GM21367 (cell line): Measurements from ENCODE around the gene NDUFAF7.
"Not testable (repeated sequence)": the region's sequence is repeated elsewhere in the genome, so short reads cannot be mapped to it uniquely, and the experiment has no call there.

Experiments used
- ATAC-seq: cut with Tn5 transposase; IDR thresholded peaks from one replicate; pipeline ENCODE4 v1.9.1; 2021; ENCODE audit not compliant: unreplicated experiment

NDUFAF7 gene

DNA sequence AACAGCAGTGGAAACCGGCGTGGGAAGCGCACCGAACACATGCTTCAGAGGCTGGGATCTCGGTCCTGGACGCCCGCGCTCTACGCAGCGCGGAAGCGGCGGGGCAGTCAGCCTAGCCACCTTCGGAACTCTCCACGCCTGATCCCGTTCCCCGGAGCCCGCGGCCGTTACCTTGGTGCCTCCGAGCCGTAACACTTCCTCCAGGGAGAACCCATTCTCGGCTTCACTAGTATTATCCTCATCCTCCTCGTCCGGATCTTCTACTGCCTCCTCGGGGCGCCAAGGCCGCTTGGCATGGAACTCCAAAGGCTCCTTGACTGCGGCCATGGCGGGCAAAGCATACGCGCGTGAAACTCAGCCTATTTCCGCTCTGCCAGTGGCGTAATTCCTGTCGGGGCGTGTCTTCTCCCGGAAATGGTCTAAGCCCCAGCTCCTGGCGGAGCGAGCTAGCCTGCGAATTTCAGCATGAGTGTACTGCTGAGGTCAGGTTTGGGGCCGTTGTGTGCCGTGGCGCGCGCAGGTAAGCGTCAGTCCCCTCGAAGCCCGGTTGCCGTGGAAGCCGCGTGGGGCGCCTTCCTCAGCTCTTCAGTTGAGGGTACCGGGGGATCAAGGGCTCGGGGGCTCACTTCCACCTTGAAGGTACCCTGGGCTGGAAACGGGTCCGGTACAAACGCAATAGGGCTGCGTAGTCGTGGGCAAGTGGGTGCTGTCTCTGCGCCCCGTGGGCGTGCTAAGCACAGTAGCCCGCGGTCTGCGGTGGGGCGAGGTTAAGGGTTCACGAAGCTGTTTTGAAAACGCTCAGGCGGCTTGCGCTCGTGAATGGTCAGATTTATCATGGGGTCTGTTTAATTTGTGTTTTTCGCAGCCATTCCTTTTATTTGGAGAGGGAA lies at the start of gene NDUFAF7, which contains the start of gene CEBPZ:
TSS of gene NDUFAF7 (plus strand) at position 418 of the 890 bp plus-strand sequence. CDS start at position 466, 48 bp downstream.
TSS of gene CEBPZ (minus strand) at position 356 of the 890 bp plus-strand sequence. CDS start at position 327, 29 bp downstream.
- ATAC-seq, result peak; percentile 92

- no peak for ATAC-seq
Observed at GRCh38 chr2:37181726-37182684, 49.5 kb upstream of the NDUFAF7 start.

DNA sequence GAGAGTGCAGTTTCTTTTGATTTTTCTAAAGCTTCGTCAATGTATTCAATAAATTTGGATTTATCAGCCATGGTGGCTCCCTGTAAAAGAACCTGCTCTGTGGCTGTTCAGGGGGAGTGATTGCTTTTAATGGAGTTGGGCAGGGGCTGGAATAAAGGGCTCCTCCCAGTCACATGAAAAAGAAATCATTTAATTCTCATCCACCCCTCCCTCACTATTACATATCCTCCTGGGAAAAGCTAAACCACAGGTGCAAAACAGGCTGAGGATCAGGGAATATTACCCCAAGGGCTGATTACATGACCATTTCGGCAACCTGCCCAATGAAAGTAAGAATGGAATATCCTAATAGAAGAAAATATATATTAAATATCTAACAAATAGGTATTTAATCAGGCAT lies 42.9 kb upstream of the NDUFAF7 start, which contains the start of gene SULT6B1:
TSS of gene SULT6B1 (minus strand) at position 101 of the 400 bp plus-strand sequence. CDS start at position 71, 30 bp downstream.
- ATAC-seq, result no peak

- ATAC-seq, result no peak
Observed at GRCh38 chr2:37189452-37190153, 41.9 kb upstream of the NDUFAF7 start.

GRCh38 chr2:37190290-37190689 lies 41.2 kb upstream of the NDUFAF7 start:
- ATAC-seq, result no peak

GRCh38 chr2:37191253-37191652 lies 40.2 kb upstream of the NDUFAF7 start:
- no peak for ATAC-seq

GRCh38 chr2:37191747-37192146 lies 39.7 kb upstream of the NDUFAF7 start:
- no peak for ATAC-seq

GRCh38 chr2:37192551-37192950 lies 38.9 kb upstream of the NDUFAF7 start:
- no peak for ATAC-seq

DNA sequence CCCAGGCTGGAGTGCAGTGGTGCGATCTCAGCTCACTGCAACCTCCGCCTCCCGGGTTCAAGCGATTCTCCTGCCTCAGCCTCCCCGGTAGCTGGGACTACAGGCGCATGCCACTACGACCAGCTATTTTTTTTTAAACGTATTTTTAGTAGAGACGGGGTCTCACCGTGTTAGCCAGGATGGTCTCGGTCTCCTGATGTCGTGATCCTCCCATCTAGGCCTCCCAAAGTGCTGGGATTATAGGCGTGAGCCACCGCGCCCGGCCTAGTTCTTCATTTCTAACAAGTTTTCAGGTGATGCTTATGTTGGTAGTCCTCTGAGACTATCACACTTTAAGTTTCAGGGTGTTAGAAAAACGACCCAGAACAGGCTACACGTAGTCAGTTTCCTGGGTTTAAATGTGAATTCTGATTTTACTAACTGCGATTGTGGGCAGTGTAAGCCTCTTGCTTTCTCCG lies 35.6 kb upstream of the NDUFAF7 start:
- peak; percentile 5 for ATAC-seq

DNA sequence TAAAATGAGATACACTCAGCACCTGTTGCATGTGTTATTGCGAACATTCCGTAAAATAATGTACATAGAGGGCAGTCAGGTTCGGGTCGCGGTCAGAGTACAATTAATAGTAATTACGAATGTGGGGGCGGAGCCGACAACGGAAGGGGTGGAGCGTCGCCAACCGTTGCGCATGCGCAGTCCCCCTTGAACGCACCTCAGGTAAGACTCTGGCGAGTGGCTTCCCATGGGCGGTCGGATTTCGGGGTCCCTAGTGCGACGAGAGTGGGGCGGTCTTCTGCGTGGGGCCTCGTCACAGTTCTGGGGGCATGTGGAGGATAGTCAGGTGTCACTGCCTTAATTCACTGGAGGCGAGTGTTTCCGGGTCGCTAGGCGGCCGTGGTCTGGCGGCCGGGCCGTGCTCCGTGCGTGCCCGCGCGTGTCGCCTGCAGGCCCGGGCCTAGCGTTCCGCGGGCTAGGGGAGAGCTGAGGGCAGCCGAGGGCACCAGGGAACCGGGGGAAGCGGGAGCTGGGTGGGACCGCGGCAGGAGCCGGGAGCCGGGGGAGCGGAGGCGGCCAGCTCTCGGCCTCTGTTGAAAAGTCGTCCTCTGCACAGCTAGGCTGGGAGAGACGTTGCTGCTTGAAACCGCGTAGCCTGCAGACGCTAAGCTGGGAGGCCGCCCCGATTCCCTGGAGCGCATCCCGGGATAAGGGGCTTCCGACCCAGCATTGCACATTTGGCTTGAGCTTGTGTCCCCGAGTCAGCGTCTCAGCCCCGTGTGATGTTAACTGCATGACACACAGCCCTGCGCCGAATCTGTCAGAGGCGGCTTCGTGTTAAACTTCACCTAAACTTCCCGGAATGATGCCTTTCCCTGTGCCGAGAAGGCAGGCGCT lies 34.9 kb upstream of the NDUFAF7 start, which contains the start of gene CEBPZOS:
TSS of gene CEBPZOS (plus strand) at position 177 of the 876 bp plus-strand sequence. CDS start 3,209 bp downstream, outside the sequence.
- ATAC-seq, result peak; percentile 72

GRCh38 chr2:37198681-37199065 lies 32.8 kb upstream of the NDUFAF7 start:
- no peak for ATAC-seq

DNA sequence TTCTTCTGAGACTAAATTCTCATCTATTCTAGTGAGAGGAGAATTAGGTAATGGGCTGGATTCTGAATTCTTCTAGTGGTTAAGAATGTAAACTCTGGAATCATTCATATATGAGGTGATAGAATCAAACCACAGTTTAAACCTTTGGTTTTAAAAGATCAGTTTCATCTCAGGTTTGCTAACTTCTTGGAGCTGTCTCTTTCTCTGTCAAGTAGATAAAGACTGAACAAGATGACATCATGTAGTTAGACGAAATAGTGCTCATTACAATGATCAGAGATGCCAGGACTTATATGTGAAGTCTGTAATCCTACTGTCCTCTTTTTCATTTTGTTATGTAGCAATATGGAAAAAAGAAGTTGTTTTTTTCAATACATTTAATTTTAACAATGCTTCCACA lies 30.2 kb upstream of the NDUFAF7 start:
- no peak for ATAC-seq

GRCh38 chr2:37201766-37202165 lies 29.7 kb upstream of the NDUFAF7 start:
- ATAC-seq, result no peak

DNA sequence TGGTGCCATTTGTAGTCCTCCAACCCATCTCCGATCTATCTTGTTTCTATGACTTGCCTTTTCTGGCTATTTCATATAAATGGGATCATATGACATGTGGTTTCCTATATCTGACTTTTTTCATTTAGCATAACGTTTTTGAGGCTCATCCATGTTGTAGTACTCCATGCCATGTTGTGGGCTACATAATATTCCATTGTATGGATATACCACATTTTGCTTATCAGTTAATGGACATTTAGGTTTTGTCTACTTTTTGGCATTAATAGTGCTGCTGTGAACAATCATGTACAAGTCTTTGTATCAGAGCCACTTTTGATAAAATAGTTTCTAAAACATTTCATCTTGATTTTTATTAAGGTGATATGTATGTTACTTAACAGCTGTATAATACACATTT lies 27.8 kb upstream of the NDUFAF7 start:
- no peak for ATAC-seq

DNA sequence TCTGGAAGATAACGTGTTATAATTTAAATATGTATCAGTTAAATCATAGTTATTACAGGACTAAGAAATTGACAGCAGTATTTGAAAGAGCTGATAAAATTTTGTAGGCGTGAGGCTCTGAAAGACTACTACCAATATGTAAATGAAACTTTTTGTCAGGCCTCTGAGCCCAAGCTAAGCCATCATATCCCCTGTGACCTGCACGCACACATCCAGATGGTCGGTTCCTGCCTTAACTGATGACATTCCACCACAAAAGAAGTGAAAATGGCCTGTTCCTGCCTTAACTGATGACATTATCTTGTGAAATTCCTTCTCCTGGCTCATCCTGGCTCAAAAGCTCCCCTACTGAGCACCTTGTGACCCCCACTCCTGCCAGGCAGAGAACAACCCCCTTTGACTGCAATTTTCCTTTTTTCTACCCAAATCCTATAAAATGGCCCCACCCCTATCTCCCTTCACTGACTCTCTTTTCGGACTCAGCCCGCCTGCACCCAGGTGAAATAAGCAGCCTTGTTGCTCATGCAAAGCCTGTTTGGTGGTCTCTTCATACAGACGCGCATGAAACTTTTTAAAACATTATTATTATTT lies 26.3 kb upstream of the NDUFAF7 start:
- ATAC-seq, result not testable (repeated sequence)

GRCh38 chr2:37205689-37206341 lies 25.6 kb upstream of the NDUFAF7 start:
- no peak for ATAC-seq

DNA sequence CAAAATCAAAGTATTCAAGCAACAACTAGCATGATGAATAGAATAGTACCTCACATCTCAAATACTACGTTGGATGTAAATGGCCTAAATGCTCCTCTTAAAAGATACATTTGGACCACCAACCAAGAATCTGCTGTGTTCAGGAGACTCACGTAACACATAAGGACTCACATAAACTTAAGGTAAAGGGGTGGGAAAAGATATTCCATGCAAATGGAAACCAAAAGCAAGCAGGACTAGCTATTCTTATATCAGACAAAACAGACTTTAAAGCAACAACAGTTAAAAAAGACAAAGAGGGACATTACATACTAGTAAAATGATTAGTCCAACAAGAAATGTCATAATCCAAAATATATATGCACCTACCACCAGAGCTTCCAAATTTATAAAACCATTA lies 24.7 kb upstream of the NDUFAF7 start:
- not testable (repeated sequence) for ATAC-seq

- ATAC-seq, result no peak
Observed at GRCh38 chr2:37211212-37211611, 20.2 kb upstream of the NDUFAF7 start.

- no peak for ATAC-seq
Observed at GRCh38 chr2:37211939-37212338, 19.5 kb upstream of the NDUFAF7 start.
